Measurements from ENCODE around the gene NCOA1. TPM values are rescaled to one million over a fixed set of nuclear protein-coding genes. Genes with fewer than 3 reads are reported as not detected.

Gene NCOA1
- total RNA-seq, 2 experiments from 2014 or later: 6.1 to 12.1 TPM

GRCh38 chr2:24671230-24671629 is 180.2 kb downstream of the NCOA1 start:
- DNase-seq (ENCODE audit: low spot score): no peak
- peaks cover 8% of the 10 kb centered on the region for H3K4me1 ChIP-seq (ENCODE audit: insufficient read depth, low read length, poor library complexity, severe bottlenecking)
- H3K4me3 ChIP-seq (ENCODE audit: low read depth, low read length, poor library complexity, severe bottlenecking): no peak overlapping the region
- H4K20me1 ChIP-seq (ENCODE audit: insufficient read depth, low read length): no peaks in the 10 kb centered on the region
- H3K36me3 ChIP-seq (ENCODE audit: insufficient read depth, low read length): no peaks in the 10 kb centered on the region
- intact Hi-C loops (cut with micrococcal nuclease; ENCODE audit: unreplicated experiment): no loop called here
- H3K9me2 ChIP-seq (ENCODE audit: insufficient read depth, low read length): no peaks in the 10 kb centered on the region
- no peak overlapping the region for H3K4me2 ChIP-seq (ENCODE audit: low read length)
- H2AFZ ChIP-seq (ENCODE audit: low read length): no peak overlapping the region
- BruUV-seq (replicated peaks): no TSS peak
- ChIA-PET CTCF (ENCODE audit: unreplicated experiment) (no interaction called here), POLR2A (no interaction called here)
- no peak for TF ChIP-seq EZH2phosphoT487 (IDR thresholded peaks at IDR 0.05; ENCODE audit: borderline replicate concordance, low read depth, low read length)
- no peak for TF ChIP-seq CTCF (conservative IDR thresholded peaks at IDR 0.05; ENCODE audit: low read length)
- no peak overlapping the region for H3K27ac ChIP-seq (ENCODE audit: low read depth, low read length, poor library complexity, severe bottlenecking)
- no peaks in the 10 kb centered on the region for H3K79me2 ChIP-seq (ENCODE audit: insufficient read depth, low read depth, low read length)
- no peaks in the 10 kb centered on the region for H3K9me3 ChIP-seq (ENCODE audit: low read length)

GRCh38 chr2:24672589-24672988 is 181.5 kb downstream of the NCOA1 start:
- H4K20me1 ChIP-seq (ENCODE audit: insufficient read depth, low read length): no peaks in the 10 kb centered on the region
- POLR2A ChIA-PET: no interaction called here
- no peak overlapping the region for H3K4me2 ChIP-seq (ENCODE audit: low read length)
- H3K27ac ChIP-seq (ENCODE audit: low read depth, low read length, poor library complexity, severe bottlenecking): no peak overlapping the region
- CTCF ChIA-PET (ENCODE audit: unreplicated experiment): no interaction called here
- H3K36me3 ChIP-seq (ENCODE audit: insufficient read depth, low read length): no peaks in the 10 kb centered on the region
- no peaks in the 10 kb centered on the region for H3K9me2 ChIP-seq (ENCODE audit: insufficient read depth, low read length)
- H3K4me3 ChIP-seq (ENCODE audit: low read depth, low read length, poor library complexity, severe bottlenecking): no peak overlapping the region
- H3K9me3 ChIP-seq (ENCODE audit: low read length): no peaks in the 10 kb centered on the region
- no peak for TF ChIP-seq EZH2phosphoT487 (IDR thresholded peaks at IDR 0.05; ENCODE audit: borderline replicate concordance, low read depth, low read length)
- TF ChIP-seq CTCF (conservative IDR thresholded peaks at IDR 0.05; ENCODE audit: low read length): no peak
- no peak for DNase-seq (ENCODE audit: low spot score)
- peaks cover 8% of the 10 kb centered on the region for H3K4me1 ChIP-seq (ENCODE audit: insufficient read depth, low read length, poor library complexity, severe bottlenecking)
- BruUV-seq (replicated peaks): no TSS peak
- intact Hi-C loops (cut with micrococcal nuclease; ENCODE audit: unreplicated experiment): no loop called here
- no peaks in the 10 kb centered on the region for H3K79me2 ChIP-seq (ENCODE audit: insufficient read depth, low read depth, low read length)
- no peak overlapping the region for H2AFZ ChIP-seq (ENCODE audit: low read length)

- ChIA-PET CTCF (ENCODE audit: unreplicated experiment) (no interaction called here), POLR2A (no interaction called here)
Measured at GRCh38 chr2:24675338-24675737, 184.3 kb downstream of the NCOA1 start.

More at GRCh38 chr2:24675338-24675737, 184.3 kb downstream of the NCOA1 start:
- BruUV-seq (replicated peaks): no TSS peak
- no peaks in the 10 kb centered on the region for H3K9me2 ChIP-seq (ENCODE audit: insufficient read depth, low read length)
- no peak overlapping the region for H3K4me3 ChIP-seq (ENCODE audit: low read depth, low read length, poor library complexity, severe bottlenecking)
- no peak for TF ChIP-seq CTCF (conservative IDR thresholded peaks at IDR 0.05; ENCODE audit: low read length)
- no peak for TF ChIP-seq EZH2phosphoT487 (IDR thresholded peaks at IDR 0.05; ENCODE audit: borderline replicate concordance, low read depth, low read length)
- intact Hi-C loops (cut with micrococcal nuclease; ENCODE audit: unreplicated experiment): no loop called here
- no peaks in the 10 kb centered on the region for H3K79me2 ChIP-seq (ENCODE audit: insufficient read depth, low read depth, low read length)
- no peak overlapping the region for H3K27ac ChIP-seq (ENCODE audit: low read depth, low read length, poor library complexity, severe bottlenecking)
- H3K36me3 ChIP-seq (ENCODE audit: insufficient read depth, low read length): no peaks in the 10 kb centered on the region
- H3K4me2 ChIP-seq (ENCODE audit: low read length): no peak overlapping the region
- no peak overlapping the region for H2AFZ ChIP-seq (ENCODE audit: low read length)
- no peak for DNase-seq (ENCODE audit: low spot score)
- peaks cover 8% of the 10 kb centered on the region for H3K4me1 ChIP-seq (ENCODE audit: insufficient read depth, low read length, poor library complexity, severe bottlenecking)
- no peaks in the 10 kb centered on the region for H3K9me3 ChIP-seq (ENCODE audit: low read length)
- H4K20me1 ChIP-seq (ENCODE audit: insufficient read depth, low read length): no peaks in the 10 kb centered on the region

All from OCI-LY7 (cell line).